Gastroesophageal sphincter (tissue), 4 donors: ENCODE results near the gene GSTA1. TPM values are rescaled to one million over a fixed set of nuclear protein-coding genes. Genes with fewer than 3 reads are reported as not detected.
A peak's percentile ranks its signal among the peaks of the same experiment; 100 is the strongest.
"Not testable (repeated sequence)": the region's sequence is repeated elsewhere in the genome, so short reads cannot be mapped to it uniquely, and the experiment has no call there.

Experiments used
- ATAC-seq: fragments of 150-250 bp; one replicate; pipeline ENCODE4 v1.9.1; 2016; ENCODE audit warnings: mild to moderate bottlenecking, moderate library complexity
- H3K27ac ChIP-seq, 4 donors: fragments of 200-600 bp; sonication (generic) in 3 of 4; 1 replicate in 3 of 4; 2 replicates in 1 of 4; pipeline ENCODE4 v1.5.1; 2016 to 2019
- H3K27me3 ChIP-seq: fragments of 200-600 bp; sonication (generic); one replicate; pipeline ENCODE4 v1.5.1; 2019
- H3K36me3 ChIP-seq, 2 donors: fragments of 200-600 bp; sonication (generic); one replicate each; pipeline ENCODE4 v1.5.1; 2019; ENCODE audit warnings: control low read depth in 1 of 2
- H3K4me1 ChIP-seq, 3 donors: fragments of 200-600 bp; sonication (generic); 1 replicate in 2 of 3; 2 replicates in 1 of 3; pipeline ENCODE4 v1.5.1; 2016 to 2019; ENCODE audit warnings: control low read depth in 2 of 3
- H3K4me3 ChIP-seq, 2 donors: fragments of 200-600 bp; sonication (generic); one replicate each; pipeline ENCODE4 v1.5.1; 2019; ENCODE audit warnings: mild to moderate bottlenecking in 1 of 2, moderate library complexity in 1 of 2
- H3K9me3 ChIP-seq, 3 donors: fragments of 200-600 bp; sonication (generic); one replicate each; pipeline ENCODE4 v1.5.1; 2017 to 2019; ENCODE audit warnings: control low read depth in 2 of 3
- CTCF ChIP-seq, 4 experiments: fragments of 200-600 bp in 2 of 4; fragments of 450-650 bp in 2 of 4; sonication (generic) in 1 of 4; IDR thresholded peaks; one replicate each; pipeline ENCODE4 v1.5.1; 2017 to 2019; ENCODE audit warnings: antibody characterized with exemption in 4 of 4, mild to moderate bottlenecking in 2 of 4, moderate library complexity in 2 of 4
- EP300 ChIP-seq: sonication (generic); formaldehyde crosslinking; IDR thresholded peaks from one replicate; pipeline ENCODE4 v1.6.1; 2017; ENCODE audit warnings: antibody characterized with exemption, mild to moderate bottlenecking
- POLR2A ChIP-seq, 2 donors: fragments of 450-650 bp; IDR thresholded peaks; one replicate each; pipeline ENCODE4 v1.6.1; 2017; ENCODE audit warnings: antibody characterized with exemption in 2 of 2, mild to moderate bottlenecking in 2 of 2, moderate library complexity in 1 of 2
- POLR2AphosphoS5 ChIP-seq: sonication (generic); formaldehyde crosslinking; IDR thresholded peaks from one replicate; pipeline ENCODE4 v1.6.1; 2017; ENCODE audit warnings: antibody characterized with exemption
- WGBS, 2 donors: methylation state at CpG; one replicate each; pipeline ENCODE4 v1.1.5; 2018; ENCODE audit warnings: low coverage in 1 of 2; 5-methylcytosine and 5-hydroxymethylcytosine counted together
- total RNA-seq, 4 donors: library from RNA; depleted of rRNA; stranded (reverse); fragments of >200 nt; gene quantifications; one replicate each; pipeline ENCODE4 v1.1.0, GENCODE V29; 2016

Gene GSTA1
- total RNA-seq, 4 donors from 2014 or later, result not detected

DNA sequence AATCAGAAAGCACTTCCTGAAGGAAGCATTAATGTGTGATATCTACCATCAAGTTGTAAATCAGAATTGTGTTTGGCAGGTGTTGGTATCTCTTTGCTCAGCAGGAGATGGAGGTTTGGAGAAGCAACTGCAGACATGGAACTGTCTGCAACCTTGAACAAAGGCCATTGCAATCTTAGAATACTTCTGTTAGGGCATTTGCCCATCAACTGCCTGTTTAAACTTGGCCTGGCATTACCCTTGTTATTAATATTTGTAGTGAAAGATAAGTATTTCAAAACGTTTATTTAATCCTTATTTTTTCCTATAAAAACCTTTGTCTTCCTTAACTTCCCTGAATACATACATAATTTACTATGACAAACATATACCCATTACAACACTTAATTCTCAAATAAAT, 22.9 kb upstream of the GSTA1 start:
- no peaks in the 10 kb centered on the region for H3K27me3 ChIP-seq
- no peak for TF ChIP-seq POLR2A (IDR thresholded peaks at IDR 0.05)
- TF ChIP-seq CTCF (IDR thresholded peaks at IDR 0.05), result no peak
- no peak for TF ChIP-seq EP300
- no peak for TF ChIP-seq POLR2AphosphoS5
- WGBS, 2 donors, result 38 to 40% methylated on average over 1 of the region's 1 CpG

DNA sequence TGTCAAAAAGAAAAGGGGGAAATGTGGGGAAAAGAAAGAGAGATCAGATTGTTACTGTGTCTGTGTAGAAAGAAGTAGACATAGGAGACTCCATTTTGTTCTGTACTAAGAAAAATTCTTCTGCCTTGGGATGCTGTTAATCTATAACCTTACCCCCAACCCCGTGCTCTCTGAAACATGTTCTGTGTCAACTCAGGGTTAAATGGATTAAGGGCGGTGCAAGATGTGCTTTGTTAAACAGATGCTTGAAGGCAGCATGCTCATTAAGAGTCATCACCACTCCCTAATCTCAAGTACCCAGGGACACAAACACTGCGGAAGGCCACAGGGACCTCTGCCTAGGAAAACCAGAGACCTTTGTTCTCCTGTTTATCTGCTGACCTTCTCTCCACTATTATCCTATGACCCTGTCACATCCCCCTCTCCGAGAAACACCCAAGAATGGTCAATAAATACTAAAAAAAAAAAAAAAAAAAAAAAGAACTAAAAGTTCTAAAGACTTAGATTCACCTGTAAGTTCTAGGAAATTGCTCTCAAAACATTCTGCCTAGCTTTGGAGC, 22.4 kb upstream of the GSTA1 start:
- not testable (repeated sequence) for H3K9me3 ChIP-seq, ATAC-seq, H3K27ac ChIP-seq, H3K4me3 ChIP-seq, H3K27me3 ChIP-seq, H3K36me3 ChIP-seq, H3K4me1 ChIP-seq
- 100% methylated on average over 1 of the region's 4 CpGs; no CpG with 5 or more reads in 1 of the 2 donors for WGBS, 2 donors

More for the DNA sequence above, 22.9 kb upstream of the GSTA1 start:
- Histone ChIP-seq H3K4me1 (no peaks in the 10 kb centered on the region), H3K36me3 (no peaks in the 10 kb centered on the region), H3K4me3 (no peak overlapping the region), H3K9me3 (peaks cover 0 to 5% (median 0%) of the 10 kb centered on the region in 3 donors), H3K27ac (no peak overlapping the region)
- ATAC-seq, result no peak

DNA sequence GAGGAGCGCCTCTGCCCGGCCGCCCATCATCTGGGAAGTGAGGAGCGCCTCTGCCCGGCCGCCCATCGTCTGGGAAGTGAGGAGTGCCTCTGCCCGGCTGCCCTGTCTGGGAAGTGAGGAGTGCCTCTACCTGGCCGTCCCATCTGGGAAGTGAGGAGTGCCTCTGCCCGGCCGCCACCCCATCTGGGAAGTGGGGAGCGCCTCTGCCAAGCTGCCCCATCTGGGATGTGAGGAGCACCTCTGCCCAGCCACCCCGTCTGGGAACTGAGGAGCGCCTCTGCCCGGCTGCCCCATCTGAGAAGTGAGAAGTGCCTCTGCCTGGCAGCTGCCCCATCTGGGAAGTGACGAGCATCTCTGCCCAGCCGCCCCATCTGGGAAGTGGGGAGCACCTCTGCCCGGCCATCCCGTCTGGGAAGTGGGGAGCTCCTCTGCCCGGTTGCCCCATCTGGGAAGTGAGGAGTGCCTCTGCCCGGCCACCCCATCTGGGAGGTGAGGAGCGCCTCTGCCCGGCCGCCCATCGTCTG, 21.7 kb upstream of the GSTA1 start:
- H3K27ac ChIP-seq, H3K9me3 ChIP-seq, H3K27me3 ChIP-seq, H3K4me1 ChIP-seq, H3K4me3 ChIP-seq, ATAC-seq, H3K36me3 ChIP-seq: not testable (repeated sequence)
- no CpG with 5 or more reads among the region's 25 CpGs for WGBS, 2 donors

DNA sequence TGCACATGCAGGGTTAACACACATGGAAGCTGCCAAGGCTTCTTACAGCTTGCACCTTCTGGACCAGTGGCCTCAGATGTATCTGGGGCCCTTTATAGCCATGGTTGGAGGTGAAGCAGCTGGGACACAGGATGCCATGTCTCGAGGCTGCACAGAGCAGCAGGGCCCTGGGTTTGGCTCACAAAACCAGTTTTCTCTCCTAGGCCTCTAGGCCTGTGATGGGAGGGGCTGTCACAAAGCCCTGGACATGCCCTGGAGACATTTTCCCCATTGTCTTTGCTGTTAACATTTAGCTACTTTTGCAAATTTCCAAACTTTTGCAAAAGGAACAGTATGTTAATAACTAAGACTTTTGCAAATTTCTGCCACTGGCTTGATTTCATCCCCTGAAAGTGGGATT, 18.2 kb upstream of the GSTA1 start:
- no peak overlapping the region for H3K4me3 ChIP-seq
- no peak for ATAC-seq
- no CpG with 5 or more reads among the region's 1 CpG for WGBS, 2 donors
- H3K9me3 ChIP-seq, result peaks cover 0 to 7% (median 0%) of the 10 kb centered on the region in 3 donors
- no peak for TF ChIP-seq POLR2AphosphoS5
- no peak for TF ChIP-seq POLR2A (IDR thresholded peaks at IDR 0.05)
- no peak for TF ChIP-seq CTCF (IDR thresholded peaks at IDR 0.05)
- no peak for TF ChIP-seq EP300
- no peaks in the 10 kb centered on the region for H3K4me1 ChIP-seq
- H3K27ac ChIP-seq, result no peak overlapping the region
- H3K27me3 ChIP-seq, result no peaks in the 10 kb centered on the region
- no peaks in the 10 kb centered on the region for H3K36me3 ChIP-seq

DNA sequence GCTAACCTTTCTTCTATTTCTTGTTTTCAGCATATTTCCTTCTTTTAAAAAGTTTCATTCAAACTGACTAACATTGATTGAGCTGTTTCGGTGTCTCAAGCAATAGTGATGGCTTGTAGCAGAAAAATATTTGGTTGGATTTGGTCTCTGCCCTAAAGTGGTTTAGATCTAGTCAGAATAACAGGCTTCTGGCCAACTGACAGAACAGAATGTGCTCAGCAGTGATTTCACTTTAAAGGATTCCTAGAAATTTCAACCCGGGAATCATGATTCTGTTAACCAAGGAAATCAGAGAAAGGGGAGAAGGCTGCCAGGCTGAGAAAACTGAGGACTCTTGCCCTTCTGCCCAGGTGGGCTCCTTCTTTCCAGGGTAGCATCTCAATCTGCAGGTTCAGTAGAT, 16.6 kb upstream of the GSTA1 start:
- Histone ChIP-seq H3K27me3 (no peaks in the 10 kb centered on the region), H3K4me1 (peaks cover 0 to 2% (median 0%) of the 10 kb centered on the region in 3 donors), H3K36me3 (no peaks in the 10 kb centered on the region), H3K4me3 (no peak overlapping the region), H3K9me3 (peaks cover 0 to 7% (median 0%) of the 10 kb centered on the region in 3 donors), H3K27ac (no peak overlapping the region)
- no peak for ATAC-seq
- WGBS, 2 donors, result 61 to 81% methylated on average over 2 of the region's 2 CpGs
- TF ChIP-seq EP300, result no peak
- TF ChIP-seq POLR2AphosphoS5, result no peak
- no peak for TF ChIP-seq POLR2A (IDR thresholded peaks at IDR 0.05)

DNA sequence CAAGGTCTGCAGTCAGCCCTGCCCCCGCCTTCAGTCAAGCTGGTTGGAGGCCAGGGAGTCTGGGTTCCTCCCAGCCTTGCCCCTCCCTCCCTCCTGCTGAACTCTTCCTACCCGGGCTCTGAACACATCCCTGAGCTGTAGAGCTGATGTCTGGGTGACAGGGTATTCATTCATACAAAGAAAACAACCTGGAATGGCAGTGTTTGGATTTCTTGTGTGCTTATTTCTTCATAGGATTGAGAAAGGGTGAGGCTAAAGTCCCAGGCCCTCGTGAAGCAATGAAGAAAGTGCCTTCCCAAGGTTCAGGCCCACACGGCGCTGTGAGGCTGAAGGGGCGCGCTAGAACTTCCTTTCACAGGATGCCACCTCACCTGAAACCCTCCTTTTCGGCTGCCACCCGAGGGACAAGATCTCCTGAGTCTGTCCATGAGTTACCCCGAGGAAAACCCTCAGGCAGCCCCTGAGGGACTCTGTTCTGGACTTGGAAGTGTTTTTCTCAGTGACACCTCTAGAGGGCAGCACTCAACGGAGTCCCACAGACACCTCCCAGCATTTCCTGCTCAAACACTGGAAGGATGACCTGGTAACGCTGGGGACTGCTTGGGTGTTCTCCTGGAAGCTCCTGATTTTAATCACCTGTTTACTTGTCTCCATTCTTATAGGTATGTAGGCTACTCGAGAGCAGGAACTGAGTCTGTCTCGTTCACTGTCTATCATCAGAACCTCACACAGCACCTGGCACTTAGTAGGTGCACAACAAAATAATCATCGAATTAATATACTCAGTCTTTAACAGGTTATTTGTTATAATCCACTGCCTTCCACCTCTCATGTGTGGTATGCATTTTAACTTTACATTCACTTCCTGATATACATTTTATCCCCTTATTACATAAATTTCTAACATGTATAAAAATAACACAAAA, 11.8 kb upstream of the GSTA1 start:
- WGBS, 2 donors, result 30 to 52% methylated on average over 4 to 7 of the region's 15 CpGs
- Histone ChIP-seq H3K4me3 (no peak overlapping the region), H3K4me1 (peaks cover 0 to 3% (median 0%) of the 10 kb centered on the region in 3 donors), H3K27ac (no peak overlapping the region), H3K9me3 (no peaks in the 10 kb centered on the region), H3K36me3 (no peaks in the 10 kb centered on the region), H3K27me3 (no peaks in the 10 kb centered on the region)
- peak; percentile 55 for ATAC-seq
- TF ChIP-seq POLR2AphosphoS5, result no peak
- TF ChIP-seq POLR2A (IDR thresholded peaks at IDR 0.05), result no peak
- no peak for TF ChIP-seq EP300
- TF ChIP-seq CTCF (IDR thresholded peaks at IDR 0.05), result peak; percentile 13 to 65 (median 30)

GRCh38 chr6:52814545-52814944, 10.9 kb upstream of the GSTA1 start:
- H3K4me3 ChIP-seq, H3K27me3 ChIP-seq, H3K4me1 ChIP-seq, ATAC-seq, H3K27ac ChIP-seq, H3K9me3 ChIP-seq, H3K36me3 ChIP-seq: not testable (repeated sequence)
- WGBS, 2 donors, result 62% methylated on average over 3 of the region's 3 CpGs; no CpG with 5 or more reads in 1 of the 2 donors

DNA sequence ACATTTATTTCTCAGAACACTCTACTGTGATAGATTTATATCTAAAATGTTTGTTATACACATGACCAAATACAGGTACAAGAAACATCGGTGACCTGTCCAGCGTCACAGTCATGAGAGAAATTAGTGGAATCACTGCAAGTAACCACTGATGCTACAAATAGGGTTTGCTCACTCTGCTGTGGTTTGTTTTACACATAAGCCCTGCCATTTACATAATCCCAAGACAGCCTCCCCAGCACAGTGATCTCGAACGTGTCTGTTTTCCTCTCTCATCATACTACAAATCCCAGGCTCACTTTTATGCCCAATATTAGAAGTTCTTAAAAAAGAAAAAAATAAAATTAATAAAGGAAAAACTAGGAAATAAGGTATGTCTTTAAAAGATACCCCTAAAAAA, 6.2 kb upstream of the GSTA1 start:
- H3K36me3 ChIP-seq, H3K4me3 ChIP-seq, H3K27ac ChIP-seq, H3K4me1 ChIP-seq, H3K9me3 ChIP-seq, H3K27me3 ChIP-seq, ATAC-seq: not testable (repeated sequence)
- WGBS, 2 donors, result 62 to 80% methylated on average over 4 of the region's 4 CpGs
